ENCODE data around the gene TMPRSS2. TPM values are rescaled to one million over a fixed set of nuclear protein-coding genes. Genes with fewer than 3 reads are reported as not detected.

TMPRSS2 gene
- total and polyA plus RNA-seq, 2 donors (not counting 1 experiment from before 2014, with no cell fraction given), result not detected

DNA sequence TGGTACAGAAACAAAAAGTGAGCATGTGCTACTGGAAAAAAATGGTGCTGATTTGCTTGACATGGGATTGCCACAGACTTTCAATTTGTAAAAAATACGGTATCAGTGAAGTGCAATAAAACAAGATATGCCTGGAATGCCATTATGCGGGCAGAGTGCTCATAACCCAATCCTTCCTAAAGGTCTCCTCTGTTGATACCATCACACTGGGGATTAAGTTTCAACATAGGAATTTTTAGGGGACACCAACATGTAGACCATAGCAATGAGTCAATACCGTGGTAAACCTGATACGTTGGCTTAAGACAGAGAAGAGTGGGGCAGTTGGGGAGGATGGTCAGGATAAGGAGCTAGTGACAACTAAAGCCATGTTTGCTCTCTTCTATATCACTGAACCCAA lies 61.4 kb downstream of the TMPRSS2 start:
- no peaks in the 10 kb centered on the region for H3K27me3 Mint-ChIP-seq
- H3K27ac Mint-ChIP-seq, result no peak overlapping the region
- TF ChIP-seq, protein P1, sequence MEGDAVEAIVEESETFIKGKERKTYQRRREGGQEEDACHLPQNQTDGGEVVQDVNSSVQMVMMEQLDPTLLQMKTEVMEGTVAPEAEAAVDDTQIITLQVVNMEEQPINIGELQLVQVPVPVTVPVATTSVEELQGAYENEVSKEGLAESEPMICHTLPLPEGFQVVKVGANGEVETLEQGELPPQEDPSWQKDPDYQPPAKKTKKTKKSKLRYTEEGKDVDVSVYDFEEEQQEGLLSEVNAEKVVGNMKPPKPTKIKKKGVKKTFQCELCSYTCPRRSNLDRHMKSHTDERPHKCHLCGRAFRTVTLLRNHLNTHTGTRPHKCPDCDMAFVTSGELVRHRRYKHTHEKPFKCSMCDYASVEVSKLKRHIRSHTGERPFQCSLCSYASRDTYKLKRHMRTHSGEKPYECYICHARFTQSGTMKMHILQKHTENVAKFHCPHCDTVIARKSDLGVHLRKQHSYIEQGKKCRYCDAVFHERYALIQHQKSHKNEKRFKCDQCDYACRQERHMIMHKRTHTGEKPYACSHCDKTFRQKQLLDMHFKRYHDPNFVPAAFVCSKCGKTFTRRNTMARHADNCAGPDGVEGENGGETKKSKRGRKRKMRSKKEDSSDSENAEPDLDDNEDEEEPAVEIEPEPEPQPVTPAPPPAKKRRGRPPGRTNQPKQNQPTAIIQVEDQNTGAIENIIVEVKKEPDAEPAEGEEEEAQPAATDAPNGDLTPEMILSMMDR (IDR thresholded peaks at IDR 0.05), result no peak
- TF ChIP-seq EZH2 (IDR thresholded peaks at IDR 0.05; ENCODE audit: borderline replicate concordance, insufficient read depth, low read depth, low read length, poor library complexity, severe bottlenecking), result no peak
- ChIA-PET POLR2A (no interaction called here), CTCF (interaction anchor here (1.6 kb wide), 1 partner anchor 163 kb away, joined by 5 read pairs; no protein-coding TSS in a partner anchor)
- no peaks in the 10 kb centered on the region for H3K9me3 ChIP-seq (ENCODE audit: control extremely low read depth in 1 of 3, control insufficient read depth in 2 of 3, insufficient read depth in 1 of 3, low read length in 2 of 3)
- peaks cover 0 to 85% of the 10 kb centered on the region in 2 experiments for H3K36me3 ChIP-seq (replicated peaks in 1 of 2; ENCODE audit: control extremely low read depth in 1 of 2, control insufficient read depth in 1 of 2, extremely low read depth in 1 of 2, insufficient read depth in 2 of 2, low read length in 1 of 2)
- H3K4me3 Mint-ChIP-seq, result no peak overlapping the region
- no peaks in the 10 kb centered on the region for H3K4me1 ChIP-seq (ENCODE audit: control insufficient read depth in 2 of 2, insufficient read depth in 2 of 2, low read length in 2 of 2)
- no peak overlapping the region for H2AFZ ChIP-seq (ENCODE audit: insufficient read depth, low read depth, low read length, poor library complexity, severe bottlenecking)
- no peaks in the 10 kb centered on the region for H3K27me3 ChIP-seq (replicated peaks in 1 of 4; ENCODE audit: control extremely low read depth in 1 of 4, control insufficient read depth in 3 of 4, insufficient read depth in 4 of 4, low read length in 3 of 4)
- H3K4me3 ChIP-seq (ENCODE audit: control extremely low read depth in 1 of 5, extremely low read depth in 1 of 5, insufficient read depth in 1 of 5, low read depth in 2 of 5, low read length in 4 of 5), result no peak overlapping the region
- no peaks in the 10 kb centered on the region for H3K9me3 Mint-ChIP-seq (ENCODE audit: insufficient read depth)
- peaks cover 1% of the 10 kb centered on the region for H3K4me1 Mint-ChIP-seq
- H3K79me2 ChIP-seq (ENCODE audit: control insufficient read depth, insufficient read depth, low read length), result no peaks in the 10 kb centered on the region
- H3K27ac ChIP-seq (ENCODE audit: low read length in 2 of 2), result no peak overlapping the region
- intact Hi-C loops (cut with micrococcal nuclease), result no loop called here
- no peak overlapping the region for H3K4me2 ChIP-seq (replicated peaks; ENCODE audit: low read depth, low read length, poor library complexity, severe bottlenecking)
- H4K20me1 ChIP-seq (ENCODE audit: control insufficient read depth, insufficient read depth, low read length, poor library complexity, severe bottlenecking), result no peaks in the 10 kb centered on the region
- DNase-seq, result no peak
- ATAC-seq (ENCODE audit: low read depth), result no peak
- no peak overlapping the region for H3K9ac ChIP-seq (ENCODE audit: low read length)
- no CpG with 5 or more reads among the region's 4 CpGs for WGBS (ENCODE audit: insufficient coverage)

DNA sequence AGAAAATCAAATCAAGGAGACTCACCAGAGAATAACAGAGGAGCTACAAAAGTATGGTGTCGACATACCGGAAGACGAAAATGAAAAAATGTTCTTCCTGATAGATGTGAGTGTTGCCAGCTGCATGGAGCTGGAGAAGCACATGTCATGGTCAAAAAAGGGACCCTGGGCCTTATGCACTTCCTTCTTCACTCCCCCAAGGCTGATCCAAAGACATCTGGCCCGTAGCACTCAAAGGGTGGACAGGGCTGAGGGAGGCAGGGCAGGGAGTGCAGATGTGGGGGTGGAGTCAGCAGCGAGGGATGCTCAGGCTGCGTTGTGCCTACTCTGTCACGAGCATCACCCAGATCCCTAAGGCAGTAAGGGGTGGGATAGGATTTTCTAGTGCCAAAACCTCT lies 62.5 kb downstream of the TMPRSS2 start:
- intact Hi-C loops (cut with micrococcal nuclease), result no loop called here
- no peak for DNase-seq
- no peaks in the 10 kb centered on the region for H3K4me1 Mint-ChIP-seq
- no peak for TF ChIP-seq EZH2 (IDR thresholded peaks at IDR 0.05; ENCODE audit: borderline replicate concordance, insufficient read depth, low read depth, low read length, poor library complexity, severe bottlenecking)
- 90% methylated on average over 4 of the region's 7 CpGs for WGBS (ENCODE audit: insufficient coverage)
- no peaks in the 10 kb centered on the region for H3K79me2 ChIP-seq (ENCODE audit: control insufficient read depth, insufficient read depth, low read length)
- no peak overlapping the region for H3K4me3 Mint-ChIP-seq
- H2AFZ ChIP-seq (ENCODE audit: insufficient read depth, low read depth, low read length, poor library complexity, severe bottlenecking), result no peak overlapping the region
- H3K27ac ChIP-seq (ENCODE audit: low read length in 2 of 2), result no peak overlapping the region
- H3K9ac ChIP-seq (ENCODE audit: low read length), result no peak overlapping the region
- H3K27me3 Mint-ChIP-seq, result no peaks in the 10 kb centered on the region
- no peaks in the 10 kb centered on the region for H3K27me3 ChIP-seq (replicated peaks in 1 of 4; ENCODE audit: control extremely low read depth in 1 of 4, control insufficient read depth in 3 of 4, insufficient read depth in 4 of 4, low read length in 3 of 4)
- no peaks in the 10 kb centered on the region for H3K9me3 Mint-ChIP-seq (ENCODE audit: insufficient read depth)
- no peak overlapping the region for H3K4me3 ChIP-seq (ENCODE audit: control extremely low read depth in 1 of 5, extremely low read depth in 1 of 5, insufficient read depth in 1 of 5, low read depth in 2 of 5, low read length in 4 of 5)
- no peaks in the 10 kb centered on the region for H4K20me1 ChIP-seq (ENCODE audit: control insufficient read depth, insufficient read depth, low read length, poor library complexity, severe bottlenecking)
- H3K9me3 ChIP-seq (ENCODE audit: control extremely low read depth in 1 of 3, control insufficient read depth in 2 of 3, insufficient read depth in 1 of 3, low read length in 2 of 3), result no peaks in the 10 kb centered on the region
- peaks cover 0 to 93% of the 10 kb centered on the region in 2 experiments for H3K36me3 ChIP-seq (replicated peaks in 1 of 2; ENCODE audit: control extremely low read depth in 1 of 2, control insufficient read depth in 1 of 2, extremely low read depth in 1 of 2, insufficient read depth in 2 of 2, low read length in 1 of 2)
- H3K27ac Mint-ChIP-seq, result no peak overlapping the region
- no peak for ATAC-seq (ENCODE audit: low read depth)
- H3K4me1 ChIP-seq (ENCODE audit: control insufficient read depth in 2 of 2, insufficient read depth in 2 of 2, low read length in 2 of 2), result no peaks in the 10 kb centered on the region
- CTCF ChIA-PET, result interaction anchor here (2.9 kb wide), 1 partner anchor 162 kb away, joined by 8 read pairs; no protein-coding TSS in a partner anchor
- POLR2A ChIA-PET, result no interaction called here
- H3K4me2 ChIP-seq (replicated peaks; ENCODE audit: low read depth, low read length, poor library complexity, severe bottlenecking), result no peak overlapping the region

All from B cell (primary cell).